Renal pelvis (tissue), 4 donors: Measurements from ENCODE around the gene RAD52. TPM values are rescaled to one million over a fixed set of nuclear protein-coding genes. Genes with fewer than 3 reads are reported as not detected.

Experiments used
- DNase-seq: peaks from one replicate; pipeline ENCODE4 v3.0.0-alpha.2; 2013
- polyA plus RNA-seq, 3 donors: library from polyadenylated mRNA; unstranded; fragments of 120-200 nt; gene quantifications; one replicate each; pipeline ENCODE4 v1.2.1, GENCODE V29; 2013; ENCODE audit not compliant: insufficient read length in 3 of 3

RAD52 gene
- polyA plus RNA-seq, 3 donors = 21.3 to 46.6 (median 41.0) TPM

GRCh38 chr12:880656-881055 lies 68.8 kb downstream of the RAD52 start:
- no peak for DNase-seq

- DNase-seq = no peak
These were observed 69.9 kb downstream of the RAD52 start for GRCh38 chr12:879641-880040.

GRCh38 chr12:873954-874353 lies 75.5 kb downstream of the RAD52 start:
- DNase-seq = no peak

- DNase-seq = no peak
These were observed 79.1 kb downstream of the RAD52 start for GRCh38 chr12:870378-870777.

GRCh38 chr12:868722-869121 lies 80.8 kb downstream of the RAD52 start:
- no peak for DNase-seq

- no peak for DNase-seq
These were observed 81.6 kb downstream of the RAD52 start for GRCh38 chr12:867905-868304.

GRCh38 chr12:865614-866013 lies 83.9 kb downstream of the RAD52 start:
- no peak for DNase-seq

GRCh38 chr12:863285-863684 lies 86.2 kb downstream of the RAD52 start:
- no peak for DNase-seq

- no peak for DNase-seq
These were observed 87.1 kb downstream of the RAD52 start for GRCh38 chr12:862303-862911.

Other genes with a start within 250 kb of the RAD52 start
- 100 to 1,000 TPM in 2 of 3 donors, 10 to 100 TPM in 1; 89.6 to 131 (median 128) TPM for gene WNK1, start 197.1 kb downstream of the RAD52 start, polyA plus RNA-seq
- gene ERC1, start 41.5 kb upstream of the RAD52 start, polyA plus RNA-seq = 10 to 100 TPM; 33.7 to 42.1 (median 34.8) TPM